ENCODE results near the gene PHLPP1. TPM values are rescaled to one million over a fixed set of nuclear protein-coding genes. Genes with fewer than 3 reads are reported as not detected.

The PHLPP1 gene
- total and polyA plus RNA-seq, 2 of the 4 experiments (the other 2 are of a cell fraction): 3.3 to 3.6 TPM

- dilution Hi-C loops (cut with HindIII; ENCODE audit: low sequenced_read_pairs, unreplicated experiment): no loop called here
- H3K27ac ChIP-seq (ENCODE audit: insufficient read depth, low read length): no peak overlapping the region
- ChIA-PET CTCF (interaction anchor here (0.6 kb wide), 1 partner anchor 342 kb away, joined by 3 read pairs; no protein-coding TSS in a partner anchor), POLR2A (ENCODE audit: unreplicated experiment) (no interaction called here)
- peak; percentile 22 for DNase-seq
- no peak overlapping the region for H3K4me3 ChIP-seq (ENCODE audit: insufficient read depth, low read depth, low read length)
- no peak for ATAC-seq (ENCODE audit: low read depth)
- H4K8ac ChIP-seq (ENCODE audit: low read depth in 2 of 2, low read length in 2 of 2): no peak overlapping the region
- H3K9me1 ChIP-seq (ENCODE audit: insufficient read depth, low read length): peaks cover 10% of the 10 kb centered on the region
- no peak overlapping the region for H3K23ac ChIP-seq (ENCODE audit: low read depth, low read length)
- BruUV-seq (replicated peaks): no TSS peak
- H2AFZ ChIP-seq (replicated peaks; ENCODE audit: low read length, poor library complexity): no peak overlapping the region
- H4K20me1 ChIP-seq (ENCODE audit: insufficient read depth, low read length): peaks cover 8% of the 10 kb centered on the region; the same call in 1 of the 2 replicates
- no peak overlapping the region for H4K91ac ChIP-seq (ENCODE audit: insufficient read depth, low read depth, low read length)
- peaks cover 10 to 18% of the 10 kb centered on the region in 2 experiments; a peak in 3 of 4 replicates for H3K79me1 ChIP-seq (ENCODE audit: low read depth in 1 of 2, low read length in 2 of 2)
- H3K9me3 ChIP-seq (ENCODE audit: control insufficient read depth, insufficient read depth, low read length): no peaks in the 10 kb centered on the region
- H3K4me2 ChIP-seq (ENCODE audit: low read depth, low read length): no peak overlapping the region
- H2BK5ac ChIP-seq (ENCODE audit: low read depth, low read length, poor library complexity, severe bottlenecking): no peak overlapping the region
- no peak overlapping the region for H3K4ac ChIP-seq (ENCODE audit: low read depth, low read length)
- H2BK20ac ChIP-seq (ENCODE audit: low read depth, low read length): no peak overlapping the region
- H2AK9ac ChIP-seq (replicated peaks; ENCODE audit: low read depth, low read length, poor library complexity): no peak overlapping the region
- in situ Hi-C loops (cut with MboI; ENCODE audit: low sequenced_read_pairs): no loop called here
- intact Hi-C loops (cut with micrococcal nuclease): no loop called here
- H4K5ac ChIP-seq (ENCODE audit: low read depth, low read length): no peak overlapping the region
- peaks cover 5% of the 10 kb centered on the region for H3K4me1 ChIP-seq (ENCODE audit: control insufficient read depth, insufficient read depth, low read length)
- H3K56ac ChIP-seq (ENCODE audit: extremely low read depth, insufficient read depth, low read length): no peak overlapping the region
- H3K36me3 ChIP-seq (ENCODE audit: control insufficient read depth, insufficient read depth, low read length): no peaks in the 10 kb centered on the region
- no peak overlapping the region for H3K18ac ChIP-seq (ENCODE audit: low read depth, low read length)
- no peak overlapping the region for H2BK15ac ChIP-seq (ENCODE audit: low read depth, low read length)
- no peaks in the 10 kb centered on the region for H3K27me3 ChIP-seq (ENCODE audit: control insufficient read depth, insufficient read depth, low read length)
- no peak overlapping the region for H2BK120ac ChIP-seq (ENCODE audit: low read depth, low read length)
- H3K9ac ChIP-seq (ENCODE audit: low read depth, low read length): no peak overlapping the region
- H3K14ac ChIP-seq (replicated peaks; ENCODE audit: low read depth, low read length): no peak overlapping the region
- WGBS, 2 experiments (ENCODE audit: extremely low coverage in 2 of 2, insufficient read length in 1 of 2): no CpG with 5 or more reads among the region's 1 CpG
- 0 out of 2 replicates have a peak, but pooled peaks have one; percentile 21 for TF ChIP-seq CEBPB (IDR thresholded peaks at IDR 0.05; ENCODE audit: low read depth, low read length)
- no peak for TF ChIP-seq RAD21 (IDR thresholded peaks at IDR 0.05; ENCODE audit: low read length)
- H2AK5ac ChIP-seq (ENCODE audit: low read depth, low read length): no peak overlapping the region
Observed at GRCh38 chr18:62777814-62778213, 62.5 kb downstream of the PHLPP1 start.

Data from IMR-90 (cell line).